Skeletal muscle tissue (tissue), 4 donors: ENCODE data around the gene TMEM30A. TPM values are rescaled to one million over a fixed set of nuclear protein-coding genes. Genes with fewer than 3 reads are reported as not detected.

Source experiments
- H3K27ac ChIP-seq: one replicate; pipeline ENCODE4 v1.7.0; 2013; ENCODE audit warnings: mild to moderate bottlenecking, low read depth, low read length, inconsistent platforms
- H3K27me3 ChIP-seq, 3 donors: one replicate each; pipeline ENCODE4 v1.7.0; 2013; ENCODE audit warnings: low read length in 3 of 3; ENCODE audit not compliant: control insufficient read depth in 3 of 3, insufficient read depth in 3 of 3
- H3K36me3 ChIP-seq, 3 donors: one replicate each; pipeline ENCODE4 v1.7.0; 2013; ENCODE audit warnings: low read length in 3 of 3; ENCODE audit not compliant: control insufficient read depth in 3 of 3, insufficient read depth in 3 of 3
- H3K4me1 ChIP-seq, 3 donors: one replicate each; pipeline ENCODE4 v1.7.0; 2013; ENCODE audit warnings: low read length in 3 of 3, mild to moderate bottlenecking in 3 of 3; ENCODE audit not compliant: control insufficient read depth in 3 of 3, insufficient read depth in 3 of 3
- H3K4me3 ChIP-seq, 3 donors: one replicate each; pipeline ENCODE4 v1.7.0; 2013; ENCODE audit warnings: low read length in 3 of 3
- H3K9ac ChIP-seq, 3 donors: one replicate each; pipeline ENCODE4 v1.7.0; 2013; ENCODE audit warnings: low read length in 3 of 3, mild to moderate bottlenecking in 3 of 3, moderate library complexity in 2 of 3, low read depth in 1 of 3
- H3K9me3 ChIP-seq, 3 donors: one replicate each; pipeline ENCODE4 v1.7.0; 2013; ENCODE audit warnings: low read length in 3 of 3; ENCODE audit not compliant: control insufficient read depth in 3 of 3
- total RNA-seq: library from RNA; depleted of rRNA; stranded (reverse); fragments of >200 nt; gene quantifications from one replicate; pipeline ENCODE4 v1.2.3, GENCODE V29; 2014
- donor health status: Osteomylitis.

The TMEM30A gene
- 63.7 TPM for total RNA-seq

GRCh38 chr6:75284632-75285282, at the start of gene TMEM30A:
TMEM30A (minus strand) TSS chr6:75284792; CDS start chr6:75284638, 154 bp downstream.
- Histone ChIP-seq H3K9me3 (no peaks in the 10 kb centered on the region), H3K4me1 (peaks cover 5 to 24% (median 15%) of the 10 kb centered on the region in 3 donors), H3K27me3 (no peaks in the 10 kb centered on the region), H3K36me3 (peaks cover 0 to 5% (median 0%) of the 10 kb centered on the region in 3 donors), H3K27ac (peak within 1 kb of the TSS; percentile 88), H3K4me3 (peak within 1 kb of the TSS; percentile 94 to 96 (median 96)), H3K9ac (peak within 1 kb of the TSS; percentile 94 to 98 (median 96))

GRCh38 chr6:75333676-75334200, 49.1 kb upstream of the TMEM30A start:
- H3K9ac ChIP-seq, result no peak overlapping the region
- peaks cover 0 to 7% (median 7%) of the 10 kb centered on the region in 3 donors for H3K36me3 ChIP-seq
- no peak overlapping the region for H3K27ac ChIP-seq
- H3K9me3 ChIP-seq, result no peaks in the 10 kb centered on the region
- no peak overlapping the region for H3K4me3 ChIP-seq
- H3K27me3 ChIP-seq, result no peaks in the 10 kb centered on the region
- H3K4me1 ChIP-seq, result peaks cover 8 to 10% (median 9%) of the 10 kb centered on the region in 3 donors

GRCh38 chr6:75331151-75331550, 46.6 kb upstream of the TMEM30A start:
- Histone ChIP-seq H3K27me3 (no peaks in the 10 kb centered on the region), H3K4me3 (no peak overlapping the region), H3K9ac (no peak overlapping the region), H3K27ac (no peak overlapping the region), H3K9me3 (no peaks in the 10 kb centered on the region), H3K4me1 (peaks cover 8 to 10% (median 9%) of the 10 kb centered on the region in 3 donors), H3K36me3 (peaks cover 0 to 3% (median 0%) of the 10 kb centered on the region in 3 donors)

- Histone ChIP-seq H3K27ac (no peak overlapping the region), H3K4me3 (no peak overlapping the region), H3K9ac (no peak overlapping the region), H3K4me1 (peaks cover 3 to 8% (median 4%) of the 10 kb centered on the region in 3 donors), H3K9me3 (no peaks in the 10 kb centered on the region), H3K27me3 (no peaks in the 10 kb centered on the region), H3K36me3 (peaks cover 0 to 3% (median 0%) of the 10 kb centered on the region in 3 donors)
These were observed 45.1 kb upstream of the TMEM30A start for GRCh38 chr6:75329703-75330102.

- peaks cover 0 to 3% (median 2%) of the 10 kb centered on the region in 3 donors for H3K4me1 ChIP-seq
- H3K9me3 ChIP-seq, result no peaks in the 10 kb centered on the region
These were observed 43.2 kb upstream of the TMEM30A start for GRCh38 chr6:75327807-75328206.

GRCh38 chr6:75326557-75327258, 42.1 kb upstream of the TMEM30A start:
- Histone ChIP-seq H3K27ac (no peak overlapping the region), H3K4me3 (no peak overlapping the region), H3K9me3 (no peaks in the 10 kb centered on the region), H3K9ac (no peak overlapping the region), H3K27me3 (no peaks in the 10 kb centered on the region), H3K36me3 (peaks cover 0 to 2% (median 0%) of the 10 kb centered on the region in 3 donors), H3K4me1 (no peaks in the 10 kb centered on the region)

More at GRCh38 chr6:75327807-75328206, 43.2 kb upstream of the TMEM30A start:
- Histone ChIP-seq H3K27me3 (no peaks in the 10 kb centered on the region), H3K4me3 (no peak overlapping the region), H3K27ac (no peak overlapping the region), H3K36me3 (peaks cover 0 to 3% (median 2%) of the 10 kb centered on the region in 3 donors), H3K9ac (no peak overlapping the region)

GRCh38 chr6:75318900-75319299, 34.3 kb upstream of the TMEM30A start:
- Histone ChIP-seq H3K4me3 (no peak overlapping the region), H3K4me1 (no peaks in the 10 kb centered on the region), H3K9me3 (no peaks in the 10 kb centered on the region), H3K27ac (no peak overlapping the region), H3K36me3 (peaks cover under 1 to 6% (median 2%) of the 10 kb centered on the region in 3 donors), H3K9ac (no peak overlapping the region), H3K27me3 (no peaks in the 10 kb centered on the region)

- Histone ChIP-seq H3K27ac (no peak overlapping the region), H3K27me3 (no peaks in the 10 kb centered on the region), H3K36me3 (peaks cover 10 to 12% (median 10%) of the 10 kb centered on the region in 3 donors), H3K9me3 (no peaks in the 10 kb centered on the region), H3K9ac (no peak overlapping the region), H3K4me3 (no peak overlapping the region), H3K4me1 (no peaks in the 10 kb centered on the region)
These were observed 33.1 kb upstream of the TMEM30A start for GRCh38 chr6:75317503-75318206.

GRCh38 chr6:75315978-75316377, 31.4 kb upstream of the TMEM30A start:
- Histone ChIP-seq H3K9me3 (no peaks in the 10 kb centered on the region), H3K4me3 (no peak overlapping the region), H3K9ac (no peak overlapping the region), H3K27me3 (no peaks in the 10 kb centered on the region), H3K36me3 (peaks cover 16 to 19% (median 16%) of the 10 kb centered on the region in 3 donors), H3K4me1 (no peaks in the 10 kb centered on the region), H3K27ac (no peak overlapping the region)
